Sigmoid colon (tissue), 4 donors: ENCODE results near the gene CSH1.
"Not testable (repeated sequence)": the region's sequence is repeated elsewhere in the genome, so short reads cannot be mapped to it uniquely, and the experiment has no call there.

Source experiments
- CTCF ChIP-seq, 4 experiments: fragments of 450-650 bp in 3 of 4; fragments of 200-600 bp in 1 of 4; IDR thresholded peaks; one replicate each; pipeline ENCODE4 v1.5.1; 2016 to 2019; ENCODE audit warnings: antibody characterized with exemption in 4 of 4, mild to moderate bottlenecking in 3 of 4, moderate library complexity in 2 of 4
- POLR2A ChIP-seq, 2 donors: fragments of 450-650 bp; IDR thresholded peaks; one replicate each; pipeline ENCODE4 v1.6.1; 2016; ENCODE audit warnings: antibody characterized with exemption in 2 of 2, mild to moderate bottlenecking in 2 of 2, moderate library complexity in 2 of 2
- POLR2AphosphoS5 ChIP-seq, 4 donors: sonication (generic); formaldehyde crosslinking; IDR thresholded peaks; one replicate each; pipeline ENCODE4 v1.6.1; 2017; ENCODE audit warnings: antibody characterized with exemption in 4 of 4

GRCh38 chr17:63892316-63893037, 3.9 kb downstream of the CSH1 start:
- not testable (repeated sequence) for TF ChIP-seq POLR2AphosphoS5, CTCF, POLR2A (IDR thresholded peaks at IDR 0.05)
